Suprapubic skin (tissue), 4 donors: ENCODE data around the gene OR51I2. TPM values are rescaled to one million over a fixed set of nuclear protein-coding genes. Genes with fewer than 3 reads are reported as not detected.

Source experiments
- DNase-seq, 2 donors: peaks; one replicate each; pipeline ENCODE4 v3.0.0-alpha.2; 2019; ENCODE audit warnings: low spot score in 2 of 2
- H3K27ac ChIP-seq: fragments of 200-600 bp; sonication (generic); one replicate; pipeline ENCODE4 v1.5.1; 2019
- H3K27me3 ChIP-seq: fragments of 200-600 bp; sonication (generic); one replicate; pipeline ENCODE4 v1.5.1; 2019
- H3K36me3 ChIP-seq: fragments of 200-600 bp; sonication (generic); one replicate; pipeline ENCODE4 v1.5.1; 2019
- H3K4me1 ChIP-seq: fragments of 200-600 bp; sonication (generic); one replicate; pipeline ENCODE4 v1.5.1; 2019
- H3K4me3 ChIP-seq: fragments of 200-600 bp; sonication (generic); one replicate; pipeline ENCODE4 v1.5.1; 2019; ENCODE audit warnings: mild to moderate bottlenecking
- H3K9me3 ChIP-seq: fragments of 200-600 bp; sonication (generic); one replicate; pipeline ENCODE4 v1.5.1; 2019
- EP300 ChIP-seq: sonication (generic); formaldehyde crosslinking; IDR thresholded peaks from one replicate; pipeline ENCODE4 v1.6.1; 2017; ENCODE audit warnings: antibody characterized with exemption
- POLR2A ChIP-seq, 2 donors: fragments of 450-650 bp; IDR thresholded peaks; one replicate each; pipeline ENCODE4 v1.6.1; 2017; ENCODE audit warnings: antibody characterized with exemption in 2 of 2, mild to moderate bottlenecking in 2 of 2, moderate library complexity in 2 of 2
- POLR2AphosphoS5 ChIP-seq, 3 donors: sonication (generic); formaldehyde crosslinking; IDR thresholded peaks; one replicate each; pipeline ENCODE4 v1.6.1; 2017; ENCODE audit warnings: antibody characterized with exemption in 3 of 3
- WGBS: methylation state at CpG from one replicate; pipeline ENCODE4 v1.1.5; 2018; 5-methylcytosine and 5-hydroxymethylcytosine counted together
- total RNA-seq, 4 donors: library from RNA; depleted of rRNA; stranded (reverse); fragments of >200 nt; gene quantifications; one replicate each; pipeline ENCODE4 v1.1.0, GENCODE V29; 2016
- TF ChIP-seq, protein P1 (sequence below), 2 donors: fragments of 200-600 bp in 1 of 2; fragments of 450-650 bp in 1 of 2; sonication (generic) in 1 of 2; IDR thresholded peaks; one replicate each; pipeline ENCODE4 v1.5.1; 2016 to 2019; ENCODE audit warnings: antibody characterized with exemption in 2 of 2, mild to moderate bottlenecking in 1 of 2, moderate library complexity in 1 of 2

Gene OR51I2
- total RNA-seq, 4 donors from 2014 or later: not detected

DNA sequence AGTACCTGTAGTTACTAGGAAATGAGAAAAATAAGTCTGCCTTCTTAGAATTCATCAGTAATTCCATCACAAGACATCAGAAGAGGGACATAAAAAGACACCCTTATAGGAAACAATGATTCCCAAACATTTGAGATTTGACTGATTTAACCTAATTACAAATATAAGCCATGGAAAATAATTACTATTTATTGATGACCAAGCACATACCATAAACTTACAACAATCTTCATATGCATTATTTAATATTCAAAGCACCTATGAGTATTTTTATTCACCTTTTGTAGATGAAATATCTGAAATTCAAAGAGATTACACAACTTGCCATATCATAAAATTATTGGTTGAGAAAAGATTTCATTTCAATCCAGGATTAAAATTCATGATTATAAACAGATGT, 24.8 kb downstream of the OR51I2 start:
- no peak for DNase-seq
- Histone ChIP-seq H3K27me3 (no peaks in the 10 kb centered on the region), H3K36me3 (no peaks in the 10 kb centered on the region), H3K4me1 (no peaks in the 10 kb centered on the region), H3K27ac (no peak overlapping the region), H3K4me3 (no peak overlapping the region), H3K9me3 (no peaks in the 10 kb centered on the region)
- TF ChIP-seq POLR2AphosphoS5 (IDR thresholded peaks at IDR 0.05) (no peak), EP300 (no peak)

- Histone ChIP-seq H3K4me1 (no peaks in the 10 kb centered on the region), H3K27ac (no peak overlapping the region), H3K27me3 (no peaks in the 10 kb centered on the region), H3K36me3 (no peaks in the 10 kb centered on the region), H3K4me3 (no peak overlapping the region), H3K9me3 (no peaks in the 10 kb centered on the region)
- WGBS: 41% methylated on average over 2 of the region's 2 CpGs
- DNase-seq: no peak
- TF ChIP-seq EP300 (no peak), POLR2A (IDR thresholded peaks at IDR 0.05) (no peak), POLR2AphosphoS5 (IDR thresholded peaks at IDR 0.05) (no peak)
- TF ChIP-seq, protein P1, sequence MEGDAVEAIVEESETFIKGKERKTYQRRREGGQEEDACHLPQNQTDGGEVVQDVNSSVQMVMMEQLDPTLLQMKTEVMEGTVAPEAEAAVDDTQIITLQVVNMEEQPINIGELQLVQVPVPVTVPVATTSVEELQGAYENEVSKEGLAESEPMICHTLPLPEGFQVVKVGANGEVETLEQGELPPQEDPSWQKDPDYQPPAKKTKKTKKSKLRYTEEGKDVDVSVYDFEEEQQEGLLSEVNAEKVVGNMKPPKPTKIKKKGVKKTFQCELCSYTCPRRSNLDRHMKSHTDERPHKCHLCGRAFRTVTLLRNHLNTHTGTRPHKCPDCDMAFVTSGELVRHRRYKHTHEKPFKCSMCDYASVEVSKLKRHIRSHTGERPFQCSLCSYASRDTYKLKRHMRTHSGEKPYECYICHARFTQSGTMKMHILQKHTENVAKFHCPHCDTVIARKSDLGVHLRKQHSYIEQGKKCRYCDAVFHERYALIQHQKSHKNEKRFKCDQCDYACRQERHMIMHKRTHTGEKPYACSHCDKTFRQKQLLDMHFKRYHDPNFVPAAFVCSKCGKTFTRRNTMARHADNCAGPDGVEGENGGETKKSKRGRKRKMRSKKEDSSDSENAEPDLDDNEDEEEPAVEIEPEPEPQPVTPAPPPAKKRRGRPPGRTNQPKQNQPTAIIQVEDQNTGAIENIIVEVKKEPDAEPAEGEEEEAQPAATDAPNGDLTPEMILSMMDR (IDR thresholded peaks at IDR 0.05): peak; percentile 22 to 56
These were observed 27.2 kb downstream of the OR51I2 start for GRCh38 chr11:5476186-5476819.

DNA sequence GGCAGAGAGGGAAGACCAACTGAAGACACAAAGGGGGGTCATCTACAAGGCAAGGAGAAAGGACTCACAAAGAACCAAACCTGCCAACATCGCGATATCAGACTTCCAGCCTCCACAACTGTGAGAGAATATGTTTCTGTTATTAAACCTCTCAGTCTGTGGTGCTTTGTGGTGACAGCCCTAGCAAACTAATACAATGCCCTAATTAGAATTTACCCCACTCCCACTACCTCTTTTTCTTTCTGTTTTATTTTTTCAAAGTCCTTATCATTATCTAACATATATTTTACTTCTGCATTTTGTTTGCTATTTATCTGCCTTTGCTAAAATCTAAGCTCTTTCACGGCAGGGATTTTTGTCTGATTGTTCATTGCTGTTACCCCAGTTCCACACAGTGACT, 36.9 kb downstream of the OR51I2 start:
- H3K4me3 ChIP-seq: no peak overlapping the region
- 83% methylated on average over 3 of the region's 3 CpGs for WGBS
- H3K4me1 ChIP-seq: no peaks in the 10 kb centered on the region
- no peak for DNase-seq
- no peaks in the 10 kb centered on the region for H3K36me3 ChIP-seq
- TF ChIP-seq EP300: no peak
- TF ChIP-seq, protein P1 (IDR thresholded peaks at IDR 0.05): no peak
- TF ChIP-seq POLR2AphosphoS5 (IDR thresholded peaks at IDR 0.05): no peak
- no peak for TF ChIP-seq POLR2A (IDR thresholded peaks at IDR 0.05)
- no peak overlapping the region for H3K27ac ChIP-seq
- H3K9me3 ChIP-seq: no peaks in the 10 kb centered on the region
- no peaks in the 10 kb centered on the region for H3K27me3 ChIP-seq

DNA sequence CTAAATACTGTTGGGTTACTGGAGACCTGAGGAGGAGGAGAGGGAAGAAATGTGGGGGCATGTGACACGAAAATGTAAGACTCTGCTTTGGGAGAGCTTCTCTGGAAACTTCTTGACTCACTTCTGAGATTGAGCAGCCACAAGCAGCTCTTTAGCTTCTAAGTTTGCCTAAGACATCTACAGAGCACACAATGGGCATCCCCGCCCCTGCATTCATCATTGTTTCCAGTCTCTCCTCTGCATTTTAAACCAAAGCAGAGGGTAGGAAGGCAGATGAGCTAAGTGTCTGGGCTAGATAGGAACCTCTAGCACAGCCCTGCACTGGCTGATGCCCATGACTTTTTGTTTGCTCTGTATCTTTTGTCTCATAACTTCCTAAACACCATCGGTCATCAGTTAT, 37.3 kb downstream of the OR51I2 start:
- TF ChIP-seq POLR2AphosphoS5 (IDR thresholded peaks at IDR 0.05) (no peak), POLR2A (IDR thresholded peaks at IDR 0.05) (no peak), EP300 (no peak)
- TF ChIP-seq, protein P1 (IDR thresholded peaks at IDR 0.05): no peak

GRCh38 chr11:5488385-5488784, 39.3 kb downstream of the OR51I2 start, which contains the start of gene OR52D1:
OR52D1 (plus strand) TSS chr11:5488685; CDS start chr11:5488707, 22 bp downstream.
- no peak within 1 kb of the TSS for H3K27ac ChIP-seq
- H3K4me3 ChIP-seq: no peak within 1 kb of the TSS
- no peaks in the 10 kb centered on the region for H3K9me3 ChIP-seq
- TF ChIP-seq POLR2AphosphoS5 (IDR thresholded peaks at IDR 0.05): no peak
- no peak for DNase-seq
- H3K36me3 ChIP-seq: no peaks in the 10 kb centered on the region
- no peaks in the 10 kb centered on the region for H3K27me3 ChIP-seq
- no peaks in the 10 kb centered on the region for H3K4me1 ChIP-seq

More for the DNA sequence above, 37.3 kb downstream of the OR51I2 start:
- no peaks in the 10 kb centered on the region for H3K27me3 ChIP-seq
- no peaks in the 10 kb centered on the region for H3K36me3 ChIP-seq
- H3K27ac ChIP-seq: no peak overlapping the region
- 85% methylated on average over 3 of the region's 3 CpGs for WGBS
- DNase-seq: no peak
- no peaks in the 10 kb centered on the region for H3K4me1 ChIP-seq
- no peaks in the 10 kb centered on the region for H3K9me3 ChIP-seq
- H3K4me3 ChIP-seq: no peak overlapping the region

GRCh38 chr11:5488798-5489399, 39.8 kb downstream of the OR51I2 start:
- Histone ChIP-seq H3K27ac (no peak overlapping the region), H3K27me3 (no peaks in the 10 kb centered on the region), H3K4me3 (no peak overlapping the region), H3K9me3 (no peaks in the 10 kb centered on the region), H3K36me3 (no peaks in the 10 kb centered on the region), H3K4me1 (no peaks in the 10 kb centered on the region)
- 81% methylated on average over 4 of the region's 4 CpGs for WGBS
- DNase-seq: no peak
- TF ChIP-seq POLR2AphosphoS5 (IDR thresholded peaks at IDR 0.05) (no peak), EP300 (no peak), POLR2A (IDR thresholded peaks at IDR 0.05) (no peak)
- TF ChIP-seq, protein P1 (IDR thresholded peaks at IDR 0.05): no peak
